T-helper 22 cell (primary cell): ENCODE results near the gene TOB1.
A peak's percentile ranks its signal among the peaks of the same experiment; 100 is the strongest.
"Not testable (repeated sequence)": the region's sequence is repeated elsewhere in the genome, so short reads cannot be mapped to it uniquely, and the experiment has no call there.

ENCODE experiments used
- DNase-seq: peaks from one replicate; pipeline ENCODE4 v3.0.0-alpha.2; 2020; ENCODE audit warnings: low read depth

Gene TOB1

DNA sequence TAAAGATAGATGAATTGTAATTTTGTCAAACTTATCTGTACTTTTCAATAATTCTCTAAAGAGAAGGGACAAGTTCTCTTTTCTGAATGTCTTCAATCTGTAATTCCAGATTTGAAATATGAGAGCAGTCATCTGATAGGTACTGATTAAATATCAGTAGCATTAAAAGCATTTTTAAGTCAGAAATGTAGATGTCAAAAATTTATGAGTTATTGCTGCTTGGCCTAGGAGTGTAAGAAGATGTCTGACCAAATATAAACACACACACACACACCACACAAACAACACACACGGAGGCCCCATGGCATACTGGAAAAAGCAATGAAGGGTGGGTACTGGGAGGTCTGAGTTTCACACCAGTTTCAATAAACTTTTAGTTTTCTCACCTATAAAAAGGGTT is 2.4 kb upstream of the TOB1 start:
- no peak for DNase-seq

DNA sequence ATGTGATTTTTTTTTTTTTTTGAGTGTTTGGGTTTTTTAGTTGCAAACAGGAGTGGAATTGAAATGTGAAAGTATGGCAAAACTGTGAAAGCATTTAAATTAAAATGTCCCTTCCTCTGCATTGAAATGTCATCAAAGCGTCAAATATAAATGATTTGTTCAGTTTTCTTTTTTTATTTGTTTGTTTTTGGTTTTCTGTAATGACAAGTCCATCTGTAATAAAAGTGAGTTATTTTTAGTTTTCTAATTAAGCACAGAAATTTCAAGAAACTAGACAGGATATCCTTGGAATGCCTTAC is 1.9 kb upstream of the TOB1 start:
- DNase-seq = no peak

DNA sequence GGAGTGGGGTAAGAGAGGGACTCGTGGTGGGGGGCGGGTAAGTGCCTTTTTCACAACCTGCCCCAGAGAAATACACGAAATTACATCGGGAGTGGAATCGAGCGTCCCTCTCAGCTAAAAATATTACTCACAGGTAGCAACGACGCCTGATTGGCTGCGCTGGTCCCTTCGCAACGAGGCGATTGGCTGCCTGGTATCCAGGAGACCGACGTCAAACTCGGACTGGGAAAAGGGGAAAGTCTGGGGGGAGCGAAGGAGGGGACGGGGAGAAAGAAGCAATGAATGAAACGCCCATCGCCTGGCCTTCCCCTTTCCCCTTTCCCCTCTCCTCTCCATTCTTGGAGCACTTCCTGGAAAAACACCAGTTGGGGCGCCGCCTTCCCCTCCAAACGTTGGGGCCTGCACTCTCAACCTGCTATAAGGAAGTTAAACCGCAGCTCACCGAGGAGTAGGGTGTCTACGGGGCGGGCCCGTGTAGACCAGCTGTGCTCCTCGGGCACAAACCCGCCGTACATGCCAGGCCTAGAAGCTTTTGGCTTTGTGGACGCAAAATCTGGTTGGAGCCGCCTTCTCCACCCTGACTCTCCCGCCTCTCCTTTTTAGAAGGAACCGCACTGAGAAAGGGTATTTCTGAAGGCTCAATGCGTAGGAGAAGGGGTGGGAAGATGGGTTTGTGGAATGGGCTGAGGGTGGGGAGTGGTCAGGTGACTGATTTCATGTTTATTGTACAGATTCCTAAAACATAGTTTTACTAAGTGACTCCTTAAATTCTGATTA is 1.4 kb upstream of the TOB1 start:
- peak; percentile 82 for DNase-seq

DNA sequence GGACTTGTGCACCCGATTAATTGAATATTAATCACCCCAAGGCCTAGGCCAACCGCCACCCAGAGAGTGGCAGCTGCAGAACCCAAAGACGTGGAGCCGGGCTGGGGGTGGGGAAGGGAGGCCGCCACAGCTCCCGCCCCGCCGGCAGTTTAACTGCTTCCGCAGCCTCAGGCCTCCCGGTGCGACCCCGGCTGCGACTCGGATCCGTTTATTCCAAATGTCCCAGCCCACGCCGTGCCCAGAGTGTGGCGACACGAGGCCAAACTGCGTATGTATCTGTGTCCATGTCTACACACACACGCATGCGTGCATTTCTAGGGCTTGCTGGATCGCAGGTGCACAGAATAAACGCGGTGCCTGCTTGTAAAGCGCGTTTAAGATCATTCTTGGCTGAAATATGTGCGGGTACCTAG is 802 bp upstream of the TOB1 start:
- peak; percentile 53 for DNase-seq

DNA sequence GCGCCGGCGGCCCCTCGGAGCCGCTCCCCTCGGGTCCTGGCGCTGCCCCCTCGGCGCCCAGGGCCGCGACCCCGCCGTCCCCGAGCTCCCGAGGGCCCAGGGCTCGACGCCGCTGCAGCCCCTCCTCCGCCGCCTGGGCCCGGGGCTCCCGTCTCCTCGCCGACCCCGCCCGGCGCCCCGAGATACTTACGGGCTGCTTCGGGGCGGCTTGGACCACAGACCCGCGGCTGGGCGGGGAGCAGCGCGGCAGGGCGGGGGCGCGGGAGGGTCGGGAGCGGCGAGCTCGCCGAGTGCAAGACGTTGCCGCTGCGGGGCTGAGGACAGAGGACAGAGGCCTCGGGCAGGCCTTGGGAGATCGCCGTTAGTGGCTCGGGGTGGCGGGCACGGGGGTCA is 290 bp downstream of the TOB1 start:
- DNase-seq = no peak

DNA sequence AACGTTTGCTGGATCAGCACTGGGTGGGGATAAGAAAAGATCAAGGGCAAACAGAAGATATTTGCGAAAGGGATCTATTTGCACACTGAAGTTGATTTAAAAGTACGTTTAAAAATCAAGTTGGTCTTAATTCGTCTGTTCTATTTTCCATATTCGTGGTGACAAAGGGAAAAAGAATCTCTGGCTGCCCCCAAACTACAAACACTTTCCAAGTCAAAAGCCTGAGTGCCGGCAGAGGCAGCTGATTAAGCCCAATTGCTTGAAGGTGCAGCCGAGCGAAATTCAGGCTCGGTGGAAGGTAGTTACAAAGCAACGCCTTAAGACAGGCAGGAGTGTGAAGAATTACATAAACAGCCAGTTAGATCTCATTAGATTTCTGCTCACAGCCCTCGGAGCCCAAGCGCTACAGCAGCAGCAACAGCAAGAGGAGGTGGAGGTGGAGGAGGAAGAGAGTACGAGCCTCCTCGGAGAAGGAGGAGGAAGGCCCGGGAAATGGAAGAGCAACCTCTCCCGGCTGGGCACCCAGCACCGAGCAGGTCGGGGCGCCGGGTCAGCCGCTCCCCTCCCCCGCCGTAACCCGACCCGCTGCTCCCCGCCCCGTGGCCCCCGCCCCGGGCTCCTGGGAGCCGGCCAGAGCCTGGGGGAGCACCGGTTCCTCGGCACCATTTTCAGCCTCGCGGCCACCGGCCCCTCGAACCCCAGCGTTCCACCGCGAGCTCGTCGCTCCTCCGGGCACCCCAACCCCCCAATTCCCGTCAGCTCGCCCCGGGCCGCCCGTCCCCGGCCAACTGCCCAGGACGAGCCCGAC is 890 bp downstream of the TOB1 start:
- no peak for DNase-seq

DNA sequence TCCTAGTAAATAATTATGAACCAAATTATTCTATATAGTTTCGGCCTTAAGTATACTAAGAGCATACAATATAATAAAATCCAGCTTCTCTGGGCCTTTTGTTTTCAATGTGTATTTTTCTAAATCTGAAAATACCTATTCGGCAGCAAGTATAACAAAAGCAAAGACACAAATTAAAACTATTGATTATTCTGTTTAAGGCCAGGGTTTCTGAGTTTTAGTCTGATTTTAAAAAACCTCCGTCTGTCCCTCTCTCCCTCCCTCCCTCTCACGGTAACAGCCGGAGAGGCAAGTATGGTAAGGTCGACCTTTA is 1.5 kb downstream of the TOB1 start:
- DNase-seq = no peak

DNA sequence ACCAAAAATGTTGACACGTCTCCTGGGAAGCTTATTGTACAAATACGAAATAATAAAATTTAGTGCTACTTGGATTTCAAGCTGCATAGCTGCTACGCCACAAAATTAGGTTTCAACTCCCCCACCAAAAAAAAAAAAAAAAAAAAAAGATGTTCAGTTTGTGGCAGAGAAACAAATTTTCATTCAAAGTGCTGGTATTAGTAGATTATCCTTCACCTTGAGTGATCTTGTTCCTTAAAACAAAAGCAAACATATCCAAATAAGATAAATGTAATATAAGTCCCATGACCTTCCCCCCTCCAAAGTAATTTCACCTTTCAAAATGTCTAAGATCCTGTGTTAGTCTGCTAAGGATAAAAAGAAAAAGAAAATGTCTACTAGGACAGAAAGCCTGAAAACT is 2.2 kb downstream of the TOB1 start:
- DNase-seq = no peak

DNA sequence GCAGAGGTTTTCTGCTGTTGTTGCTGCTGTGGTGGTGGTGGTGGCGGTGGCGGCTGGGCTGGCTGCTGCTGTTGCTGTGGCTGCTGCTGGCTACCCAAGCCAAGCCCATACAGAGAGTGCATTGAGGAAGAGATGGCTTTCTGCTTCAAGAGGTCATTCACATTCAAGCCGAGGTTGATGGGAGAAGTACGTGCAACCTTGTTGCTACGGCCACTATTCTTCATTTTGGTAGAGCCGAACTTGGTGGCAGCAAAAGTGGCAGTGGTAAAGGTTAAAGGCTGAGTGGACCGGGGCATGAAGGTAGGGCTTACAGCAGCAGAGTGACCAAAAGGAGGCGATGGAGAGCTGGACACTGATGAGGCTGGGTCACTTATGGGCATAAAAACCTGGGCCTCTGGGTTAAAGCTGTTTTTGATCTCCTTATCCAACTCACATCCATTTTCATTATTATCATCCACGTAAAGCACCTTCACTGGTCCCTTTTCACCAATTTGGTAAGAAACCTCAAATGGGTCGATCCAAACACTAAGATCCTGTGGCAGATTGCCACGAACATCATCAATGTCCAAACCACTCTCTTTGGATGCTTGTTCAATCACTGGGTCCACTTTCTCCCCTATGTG is 2.8 kb downstream of the TOB1 start:
- no peak for DNase-seq

DNA sequence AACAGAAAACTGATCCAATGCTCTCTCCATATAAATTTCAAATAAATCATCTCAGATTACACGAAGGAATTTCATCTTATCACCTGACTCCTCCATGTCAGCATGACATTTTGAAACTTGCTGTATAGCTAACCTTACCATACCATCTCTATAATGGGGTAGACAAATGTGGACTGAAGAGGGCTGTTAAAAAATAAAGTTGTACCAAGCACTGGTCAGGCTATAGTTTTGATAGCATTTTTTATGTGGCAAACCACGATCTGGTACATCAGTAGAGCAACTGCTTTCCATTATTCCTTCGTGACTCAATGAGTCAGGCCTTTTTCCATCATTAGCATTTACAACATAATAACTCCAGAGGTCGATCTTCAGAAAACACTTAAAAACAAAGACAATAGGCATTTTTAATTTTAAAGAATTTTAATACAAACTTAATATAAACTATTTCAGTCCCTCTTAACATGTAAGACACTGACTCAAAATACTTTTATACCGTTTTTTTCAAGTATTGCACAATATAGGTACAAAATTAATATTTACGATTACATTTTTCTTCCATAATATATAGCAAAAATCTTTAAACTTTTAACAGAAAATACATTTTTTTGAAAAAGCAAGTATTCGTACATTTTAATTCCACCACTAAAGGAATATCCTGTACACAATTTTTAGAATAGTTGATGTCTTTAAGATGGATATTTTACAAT is 4.2 kb downstream of the TOB1 start:
- DNase-seq = no peak

DNA sequence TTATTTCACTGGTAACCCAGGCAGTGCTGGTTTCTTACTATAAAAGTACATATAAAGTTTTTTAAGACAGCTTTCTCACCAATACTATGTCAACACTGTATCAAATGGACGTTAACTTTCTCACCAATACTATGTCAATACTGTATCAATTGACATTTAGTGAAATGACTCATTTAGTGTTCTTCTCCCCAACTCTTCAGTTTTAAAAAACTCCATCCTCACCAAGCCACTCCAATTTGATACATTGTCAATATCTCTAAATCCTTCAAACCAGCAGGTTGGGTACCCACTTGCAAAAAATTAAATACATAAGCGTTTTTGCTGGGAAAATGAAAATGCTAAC is 4.8 kb downstream of the TOB1 start:
- DNase-seq = no peak

DNA sequence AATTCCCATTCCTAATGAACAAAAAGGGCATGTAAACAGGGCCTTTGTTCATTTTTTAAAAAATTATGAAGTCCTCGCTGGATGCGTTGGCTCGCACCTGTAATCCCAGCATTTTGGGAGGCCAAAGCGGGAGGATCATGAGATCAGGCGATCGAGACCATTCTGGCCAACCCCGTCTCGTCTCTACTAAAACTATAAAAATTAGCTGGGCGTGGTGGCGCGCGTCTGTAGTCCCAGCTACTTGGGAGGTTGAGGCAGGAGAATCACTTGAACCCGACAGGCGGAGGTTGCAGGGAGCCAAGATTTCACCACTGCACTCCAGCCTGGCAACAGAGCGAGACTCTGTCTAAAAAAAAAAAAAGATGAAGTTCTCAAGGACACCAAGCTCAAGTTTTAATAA is 6.4 kb downstream of the TOB1 start:
- DNase-seq = not testable (repeated sequence)

DNA sequence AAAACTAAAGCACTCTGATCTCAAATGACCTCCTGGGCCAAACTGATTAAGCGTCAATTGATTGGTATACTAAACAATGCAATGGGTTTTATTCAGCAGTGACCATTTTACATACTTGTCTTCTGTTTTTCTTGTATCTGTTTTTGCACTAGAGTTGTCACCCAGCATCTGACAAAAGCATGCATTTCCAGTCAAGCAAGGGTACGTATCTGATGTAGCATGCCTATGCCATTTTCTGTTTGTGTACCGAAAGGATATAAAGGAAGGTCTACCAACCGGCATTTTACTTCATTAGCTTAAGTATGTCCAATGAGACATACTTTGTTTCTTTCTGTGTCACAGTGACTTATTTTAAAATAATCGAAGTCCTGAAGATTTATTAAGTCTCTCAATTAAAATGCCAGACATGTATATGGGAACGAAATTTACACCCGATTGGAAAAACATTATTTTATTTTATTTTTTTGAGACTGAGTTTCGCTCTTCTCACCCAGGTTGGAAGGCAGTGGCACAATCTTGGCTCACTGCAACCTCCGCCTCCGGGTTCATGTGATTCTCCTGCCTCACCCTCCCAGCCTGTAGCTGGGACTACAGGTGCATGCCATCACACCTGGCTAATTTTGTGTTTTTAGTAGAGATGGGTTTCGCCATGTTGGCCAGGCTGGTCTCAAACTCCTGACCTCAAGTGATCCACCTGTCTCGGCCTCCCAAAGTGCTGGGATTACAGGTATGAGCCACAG is 7.5 kb downstream of the TOB1 start:
- DNase-seq = no peak

DNA sequence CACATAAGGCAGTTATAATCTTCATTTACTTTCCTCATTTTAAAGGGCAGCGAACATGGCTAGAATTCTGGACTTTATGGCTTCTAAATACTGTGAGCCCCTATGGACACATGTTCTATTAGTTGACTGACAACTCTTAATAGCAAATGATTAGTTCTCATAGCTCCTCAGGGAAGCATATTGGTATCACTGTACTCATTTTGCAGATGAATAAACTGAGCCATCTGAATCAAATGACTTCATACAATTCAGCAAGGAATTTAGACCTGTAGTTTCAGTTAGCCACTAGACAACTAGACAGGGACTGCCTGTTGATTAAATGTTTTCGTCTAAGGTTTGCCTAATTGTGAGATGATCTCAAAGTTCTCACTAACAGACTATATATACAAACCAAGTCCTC is 9.7 kb downstream of the TOB1 start:
- no peak for DNase-seq

DNA sequence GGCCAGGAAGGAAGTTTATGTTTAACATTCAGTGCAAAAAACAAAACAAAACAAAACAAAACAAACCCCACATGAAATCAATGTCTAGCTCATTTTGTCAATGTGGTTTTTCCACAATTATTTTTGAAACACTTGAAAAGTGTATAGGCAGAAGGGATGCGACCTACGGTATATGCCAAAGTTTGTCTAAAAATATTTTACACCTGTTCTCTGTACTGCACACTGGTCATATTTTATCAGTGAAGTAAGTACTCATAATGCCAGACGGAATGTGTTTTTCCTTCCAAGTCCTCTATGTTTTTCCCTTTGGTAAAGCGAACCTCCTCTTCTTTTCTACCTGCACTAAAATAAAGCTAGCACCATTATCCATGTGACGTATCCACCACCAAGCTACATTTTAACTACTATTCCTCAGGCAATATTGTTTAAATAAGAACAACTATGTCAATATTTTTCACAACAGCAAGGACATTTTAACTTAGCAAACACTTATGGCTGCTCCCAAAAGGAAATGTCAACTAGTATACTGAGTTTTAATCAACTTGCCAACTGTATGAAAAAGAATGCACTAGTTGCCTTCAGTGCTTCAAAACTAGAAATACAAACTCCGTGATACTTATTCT is 10.3 kb downstream of the TOB1 start:
- DNase-seq = no peak

DNA sequence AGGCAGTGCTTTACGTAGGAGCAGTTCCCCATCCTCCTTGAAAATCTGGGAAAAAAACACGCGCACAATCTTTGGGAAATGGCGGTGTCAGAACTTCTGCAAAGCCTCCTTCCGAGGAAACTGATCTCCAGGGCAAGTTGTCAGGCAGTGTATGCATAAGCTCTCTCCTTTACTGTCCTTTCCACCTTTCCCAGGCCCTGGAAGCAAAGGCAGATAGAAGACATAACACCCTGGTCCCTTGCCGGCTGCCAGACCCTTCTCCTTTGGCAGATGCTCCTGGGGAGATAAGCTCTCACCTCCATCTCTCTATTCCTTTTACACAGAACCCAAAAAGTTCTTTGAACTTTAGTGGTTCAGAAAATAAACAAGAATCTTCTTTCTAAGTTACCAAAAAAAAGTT is 12.4 kb downstream of the TOB1 start:
- no peak for DNase-seq

DNA sequence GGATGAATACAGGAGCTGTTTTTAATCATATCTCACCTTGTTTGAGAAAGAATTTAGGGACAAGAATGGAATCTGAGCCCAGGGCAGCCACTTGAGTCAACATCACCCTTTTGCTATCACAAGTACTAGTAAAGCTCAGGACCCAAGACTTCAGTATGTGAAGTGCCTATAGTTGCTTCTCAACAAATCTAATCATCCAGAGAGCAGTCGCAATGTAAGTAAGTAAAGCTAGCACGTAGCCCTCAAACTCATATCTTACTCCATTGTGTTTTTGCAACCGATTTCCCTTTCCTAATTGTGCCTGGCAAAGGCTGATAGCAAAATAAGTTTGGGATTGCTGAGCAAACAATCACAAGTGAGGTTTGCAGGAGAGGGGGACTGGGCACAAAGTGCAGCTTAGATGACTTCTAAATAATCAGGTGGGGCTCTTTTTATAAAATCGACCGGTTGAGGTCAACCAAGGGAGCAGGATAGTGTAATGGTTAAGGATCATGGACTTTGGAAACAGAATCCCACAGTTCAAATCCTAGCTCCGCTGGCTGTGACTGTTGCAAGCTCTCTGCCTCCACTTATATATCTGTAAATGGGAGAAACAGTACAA is 13.0 kb downstream of the TOB1 start:
- DNase-seq = no peak

DNA sequence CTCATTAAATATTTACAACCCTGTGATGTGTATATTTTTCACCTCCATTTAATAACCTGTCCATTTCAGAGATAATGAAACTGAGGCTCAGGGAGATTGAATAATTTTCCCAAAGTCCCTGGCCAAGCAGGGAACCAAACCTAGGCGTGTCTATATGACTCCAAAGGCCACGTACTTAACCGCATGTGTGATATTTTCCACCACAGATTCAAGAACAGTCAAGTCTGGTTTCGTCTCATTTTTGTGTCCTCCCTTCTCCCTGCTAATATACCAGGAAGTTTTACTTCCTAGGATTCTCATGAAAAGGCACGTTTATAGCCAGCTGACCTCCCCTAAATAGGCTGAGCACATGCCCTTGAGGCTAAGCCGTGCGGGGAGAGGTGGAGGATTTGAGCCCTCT is 15.5 kb downstream of the TOB1 start:
- no peak for DNase-seq

DNA sequence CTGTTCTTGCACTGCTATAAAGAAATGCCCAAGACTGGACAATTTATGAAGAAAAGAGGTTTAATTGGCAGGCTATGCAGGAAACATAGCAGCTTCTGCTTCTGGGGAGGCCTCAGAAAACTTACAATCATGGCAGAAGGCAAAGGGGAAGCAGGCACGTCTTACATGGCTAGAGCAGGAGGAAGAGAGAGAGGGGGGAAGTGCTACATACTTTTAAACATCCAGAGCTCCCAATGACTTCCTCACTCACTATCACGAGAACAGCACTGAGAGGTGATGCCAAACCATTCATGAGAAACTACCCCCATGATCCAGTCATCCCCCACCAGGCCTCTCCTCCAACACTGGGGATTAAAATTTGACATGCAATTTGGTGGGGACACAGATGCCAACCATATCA is 17.4 kb downstream of the TOB1 start:
- no peak for DNase-seq

DNA sequence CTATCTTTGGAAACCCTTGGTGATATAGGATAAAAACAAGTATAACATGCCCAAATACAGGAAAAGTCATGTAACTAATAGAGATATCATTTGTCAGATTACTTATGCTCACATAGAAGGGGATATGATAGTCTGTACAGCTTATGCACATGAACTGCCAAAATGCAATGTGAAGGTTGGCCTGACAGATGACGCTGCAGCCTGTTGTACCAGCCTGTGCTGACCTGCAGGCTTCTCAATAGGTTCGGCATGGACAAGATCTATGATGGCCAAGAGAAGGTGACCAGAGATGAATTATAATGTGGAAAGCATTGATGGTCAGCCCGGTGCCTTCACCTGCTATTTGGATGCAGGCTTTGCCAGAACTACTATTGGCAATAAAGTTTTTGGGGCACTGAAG is 18.1 kb downstream of the TOB1 start:
- DNase-seq = no peak

DNA sequence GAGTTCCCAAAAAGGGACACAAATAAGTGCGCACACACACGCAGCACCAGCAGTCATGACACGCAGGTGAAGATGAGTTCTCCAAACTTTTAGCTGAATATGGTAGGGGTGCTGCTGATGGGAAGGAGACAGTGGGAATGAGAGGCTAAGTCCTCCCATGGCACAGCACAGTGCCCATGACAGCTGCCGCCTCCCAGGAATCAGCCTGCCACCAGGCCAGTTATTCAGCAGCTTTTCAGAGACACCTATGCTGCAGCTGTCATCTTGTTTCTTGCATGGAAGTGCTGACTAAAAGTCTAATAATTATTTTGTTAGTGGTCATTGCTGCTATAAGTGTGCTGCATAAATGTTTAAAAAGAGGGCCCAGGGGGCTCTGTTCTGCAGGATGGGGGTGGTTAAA is 18.6 kb downstream of the TOB1 start:
- DNase-seq = no peak
